Peyer's patch (tissue), 4 donors: ENCODE measurements around the gene AHI1.

Experiments used
- POLR2A ChIP-seq, 2 donors: fragments of 450-650 bp; IDR thresholded peaks; one replicate each; pipeline ENCODE4 v1.5.1; 2017; ENCODE audit warnings: antibody characterized with exemption in 2 of 2, mild to moderate bottlenecking in 2 of 2, moderate library complexity in 2 of 2
- TF ChIP-seq, protein P1 (sequence below), 6 experiments: fragments of 450-650 bp in 4 of 6; fragments of 200-600 bp in 2 of 6; sonication (generic) in 1 of 6; IDR thresholded peaks; one replicate each; pipeline ENCODE4 v1.5.1; 2017 to 2019; ENCODE audit warnings: antibody characterized with exemption in 6 of 6, mild to moderate bottlenecking in 3 of 6, moderate library complexity in 1 of 6

DNA sequence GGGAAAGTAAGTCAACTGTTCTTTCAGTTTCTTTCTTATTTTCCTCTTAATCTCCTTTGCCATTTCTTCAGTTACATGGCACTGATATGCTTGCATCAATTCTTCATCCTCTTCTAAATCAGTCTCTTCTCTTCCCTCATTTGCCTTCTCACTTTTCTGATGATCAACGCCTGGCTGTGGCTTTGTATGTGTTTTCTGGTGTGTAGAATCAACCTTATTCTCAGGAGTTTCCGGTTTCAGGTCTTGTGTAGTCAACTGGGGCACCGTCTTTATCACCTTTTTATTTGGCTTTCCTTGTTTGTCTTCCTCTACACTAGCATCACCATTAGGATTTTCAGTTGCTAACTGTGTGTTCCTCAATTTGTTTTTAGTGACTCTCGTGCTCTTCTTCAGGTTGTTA lies 31.6 kb downstream of the AHI1 start:
- TF ChIP-seq, protein P1, sequence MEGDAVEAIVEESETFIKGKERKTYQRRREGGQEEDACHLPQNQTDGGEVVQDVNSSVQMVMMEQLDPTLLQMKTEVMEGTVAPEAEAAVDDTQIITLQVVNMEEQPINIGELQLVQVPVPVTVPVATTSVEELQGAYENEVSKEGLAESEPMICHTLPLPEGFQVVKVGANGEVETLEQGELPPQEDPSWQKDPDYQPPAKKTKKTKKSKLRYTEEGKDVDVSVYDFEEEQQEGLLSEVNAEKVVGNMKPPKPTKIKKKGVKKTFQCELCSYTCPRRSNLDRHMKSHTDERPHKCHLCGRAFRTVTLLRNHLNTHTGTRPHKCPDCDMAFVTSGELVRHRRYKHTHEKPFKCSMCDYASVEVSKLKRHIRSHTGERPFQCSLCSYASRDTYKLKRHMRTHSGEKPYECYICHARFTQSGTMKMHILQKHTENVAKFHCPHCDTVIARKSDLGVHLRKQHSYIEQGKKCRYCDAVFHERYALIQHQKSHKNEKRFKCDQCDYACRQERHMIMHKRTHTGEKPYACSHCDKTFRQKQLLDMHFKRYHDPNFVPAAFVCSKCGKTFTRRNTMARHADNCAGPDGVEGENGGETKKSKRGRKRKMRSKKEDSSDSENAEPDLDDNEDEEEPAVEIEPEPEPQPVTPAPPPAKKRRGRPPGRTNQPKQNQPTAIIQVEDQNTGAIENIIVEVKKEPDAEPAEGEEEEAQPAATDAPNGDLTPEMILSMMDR (IDR thresholded peaks at IDR 0.05): no peak
- TF ChIP-seq POLR2A (IDR thresholded peaks at IDR 0.05): no peak
